Tibial artery (tissue), 4 donors: ENCODE data around the gene ANGEL2.

Experiments used
- DNase-seq, 2 donors: peaks; one replicate each; pipeline ENCODE4 v3.0.0-alpha.2; 2019
- H3K27ac ChIP-seq, 2 donors: fragments of 200-600 bp; sonication (generic) in 1 of 2; 1 replicate in 1 of 2; 2 replicates in 1 of 2; pipeline ENCODE4 v1.5.1; 2018 to 2019; ENCODE audit warnings: mild to moderate bottlenecking in 1 of 2
- H3K27me3 ChIP-seq, 2 donors: fragments of 200-600 bp; sonication (generic) in 1 of 2; one replicate each; pipeline versions ENCODE4 v1.5.1 to v1.6.0; 2016 to 2019
- H3K36me3 ChIP-seq, 3 donors: fragments of 200-600 bp; sonication (generic) in 2 of 3; one replicate each; pipeline ENCODE4 v1.5.1; 2016 to 2019; ENCODE audit warnings: mild to moderate bottlenecking in 2 of 3
- H3K4me1 ChIP-seq, 4 donors: fragments of 200-600 bp; sonication (generic) in 2 of 4; 1 replicate in 3 of 4; 2 replicates in 1 of 4; pipeline ENCODE4 v1.5.1; 2016 to 2019
- H3K4me3 ChIP-seq, 2 donors: fragments of 200-600 bp; sonication (generic) in 1 of 2; 1 replicate in 1 of 2; 2 replicates in 1 of 2; pipeline ENCODE4 v1.5.1; 2018 to 2019; ENCODE audit warnings: mild to moderate bottlenecking in 2 of 2
- H3K9me3 ChIP-seq, 3 donors: fragments of 200-600 bp; sonication (generic) in 1 of 3; one replicate each; pipeline ENCODE4 v1.5.1; 2016 to 2019
- CTCF ChIP-seq, 2 experiments: fragments of 200-600 bp in 1 of 2; fragments of 450-650 bp in 1 of 2; IDR thresholded peaks; one replicate each; pipeline ENCODE4 v1.5.1; 2017 to 2019; ENCODE audit warnings: antibody characterized with exemption in 2 of 2, mild to moderate bottlenecking in 1 of 2, moderate library complexity in 1 of 2
- intact Hi-C: fragments of 100-400 bp; cut with DNase I; formaldehyde crosslinking; loops from one replicate; pipeline ENCODE4 v1.15.0; 2023; ENCODE audit warnings: low total_unique reads

ANGEL2 gene

GRCh38 chr1:212975111-212975918 lies 40.4 kb downstream of the ANGEL2 start:
- H3K27me3 ChIP-seq = no peaks in the 10 kb centered on the region
- H3K4me1 ChIP-seq = no peaks in the 10 kb centered on the region
- no peak overlapping the region for H3K4me3 ChIP-seq
- peaks cover 0 to 6% (median 0%) of the 10 kb centered on the region in 3 donors for H3K36me3 ChIP-seq
- H3K9me3 ChIP-seq = no peaks in the 10 kb centered on the region
- no peak overlapping the region for H3K27ac ChIP-seq
- no peak for TF ChIP-seq CTCF (IDR thresholded peaks at IDR 0.05)
- DNase-seq = no peak
- intact Hi-C loops = no loop called here

GRCh38 chr1:212974711-212975110 lies 41.0 kb downstream of the ANGEL2 start:
- DNase-seq = no peak
- no peaks in the 10 kb centered on the region for H3K4me1 ChIP-seq
- H3K36me3 ChIP-seq = peaks cover 0 to 6% (median 0%) of the 10 kb centered on the region in 3 donors
- no peak overlapping the region for H3K27ac ChIP-seq
- intact Hi-C loops = no loop called here
- H3K9me3 ChIP-seq = no peaks in the 10 kb centered on the region
- H3K27me3 ChIP-seq = no peaks in the 10 kb centered on the region
- TF ChIP-seq CTCF (IDR thresholded peaks at IDR 0.05) = no peak
- H3K4me3 ChIP-seq = no peak overlapping the region

- no peaks in the 10 kb centered on the region for H3K4me1 ChIP-seq
- intact Hi-C loops = no loop called here
Measured at GRCh38 chr1:212973899-212974298, 41.8 kb downstream of the ANGEL2 start.

GRCh38 chr1:212973426-212973825 lies 42.2 kb downstream of the ANGEL2 start:
- no peak overlapping the region for H3K27ac ChIP-seq
- no peak overlapping the region for H3K4me3 ChIP-seq
- peaks cover 0 to 6% (median 0%) of the 10 kb centered on the region in 3 donors for H3K36me3 ChIP-seq
- H3K4me1 ChIP-seq = no peaks in the 10 kb centered on the region
- H3K9me3 ChIP-seq = no peaks in the 10 kb centered on the region
- intact Hi-C loops = no loop called here
- no peak for TF ChIP-seq CTCF (IDR thresholded peaks at IDR 0.05)
- no peak for DNase-seq
- no peaks in the 10 kb centered on the region for H3K27me3 ChIP-seq

More at GRCh38 chr1:212973899-212974298, 41.8 kb downstream of the ANGEL2 start:
- Histone ChIP-seq H3K4me3 (no peak overlapping the region), H3K9me3 (no peaks in the 10 kb centered on the region), H3K27me3 (no peaks in the 10 kb centered on the region), H3K27ac (no peak overlapping the region), H3K36me3 (peaks cover 0 to 6% (median 0%) of the 10 kb centered on the region in 3 donors)
- no peak for TF ChIP-seq CTCF (IDR thresholded peaks at IDR 0.05)
- DNase-seq = no peak

GRCh38 chr1:212971312-212971711 lies 44.4 kb downstream of the ANGEL2 start:
- Histone ChIP-seq H3K27me3 (no peaks in the 10 kb centered on the region), H3K4me3 (no peak overlapping the region), H3K36me3 (no peaks in the 10 kb centered on the region), H3K9me3 (no peaks in the 10 kb centered on the region), H3K4me1 (no peaks in the 10 kb centered on the region), H3K27ac (no peak overlapping the region)
- DNase-seq = no peak
- TF ChIP-seq CTCF (IDR thresholded peaks at IDR 0.05) = no peak
- intact Hi-C loops = no loop called here
